ENCODE data around the gene BNIPL. TPM values are rescaled to one million over a fixed set of nuclear protein-coding genes. Genes with fewer than 3 reads are reported as not detected.

BNIPL gene
- total RNA-seq, 1 donor = under 0.01 TPM

- H3K4me1 ChIP-seq (ENCODE audit: insufficient read depth, low read length) = peaks cover 7% of the 10 kb centered on the region
- peak within 1 kb of the TSS; percentile 89 for H2AFZ ChIP-seq (ENCODE audit: low read length)
- H3K36me3 ChIP-seq (ENCODE audit: insufficient read depth, low read length) = peaks cover 13% of the 10 kb centered on the region
- peak within 1 kb of the TSS; percentile 97 for H3K27ac ChIP-seq (ENCODE audit: low read depth, low read length)
- no peaks in the 10 kb centered on the region for H3K9me3 ChIP-seq (ENCODE audit: low read depth, low read length)
- peak within 1 kb of the TSS; percentile 99 for H3K4me2 ChIP-seq (ENCODE audit: insufficient read depth, low read length)
- no peaks in the 10 kb centered on the region for H3K27me3 ChIP-seq (ENCODE audit: insufficient read depth, low read length)
- peak within 1 kb of the TSS; percentile 96 for H3K4me3 ChIP-seq (ENCODE audit: insufficient read depth, low read length)
- peak; percentile 96 for DNase-seq (ENCODE audit: insufficient read length, low spot score, missing footprints)
- H4K20me1 ChIP-seq (ENCODE audit: insufficient read depth, low read length) = no peaks in the 10 kb centered on the region
- TF ChIP-seq CTCF (IDR thresholded peaks at IDR 0.05; ENCODE audit: extremely low read depth, low read depth, low read length) = peak; percentile 61
- peaks cover 23% of the 10 kb centered on the region for H3K79me2 ChIP-seq (ENCODE audit: insufficient read depth, low read length)
Measured at GRCh38 chr1:151070474-151071276, 34.3 kb downstream of the BNIPL start, which contains the start of gene GABPB2. GABPB2 (plus strand) TSS chr1:151070761; CDS start chr1:151088190, 17,429 bp downstream.

GRCh38 chr1:151072224-151072623 is 35.8 kb downstream of the BNIPL start:
- Histone ChIP-seq H3K27me3 (ENCODE audit: insufficient read depth, low read length) (no peaks in the 10 kb centered on the region), H3K79me2 (ENCODE audit: insufficient read depth, low read length) (peaks cover 12% of the 10 kb centered on the region), H3K36me3 (ENCODE audit: insufficient read depth, low read length) (peaks cover 10% of the 10 kb centered on the region), H3K4me3 (ENCODE audit: insufficient read depth, low read length) (no peak overlapping the region), H3K4me2 (ENCODE audit: insufficient read depth, low read length) (peak overlapping the region; percentile 99), H3K27ac (ENCODE audit: low read depth, low read length) (no peak overlapping the region), H3K9me3 (ENCODE audit: low read depth, low read length) (no peaks in the 10 kb centered on the region), H3K4me1 (ENCODE audit: insufficient read depth, low read length) (peaks cover 7% of the 10 kb centered on the region), H2AFZ (ENCODE audit: low read length) (no peak overlapping the region), H4K20me1 (ENCODE audit: insufficient read depth, low read length) (no peaks in the 10 kb centered on the region)
- no peak for DNase-seq (ENCODE audit: insufficient read length, low spot score, missing footprints)
- no peak for TF ChIP-seq CTCF (IDR thresholded peaks at IDR 0.05; ENCODE audit: extremely low read depth, low read depth, low read length)

- no peak overlapping the region for H3K4me2 ChIP-seq (ENCODE audit: insufficient read depth, low read length)
- no peak for TF ChIP-seq CTCF (IDR thresholded peaks at IDR 0.05; ENCODE audit: extremely low read depth, low read depth, low read length)
- H3K36me3 ChIP-seq (ENCODE audit: insufficient read depth, low read length) = no peaks in the 10 kb centered on the region
- H2AFZ ChIP-seq (ENCODE audit: low read length) = no peak overlapping the region
- H3K27ac ChIP-seq (ENCODE audit: low read depth, low read length) = no peak overlapping the region
- no peaks in the 10 kb centered on the region for H3K79me2 ChIP-seq (ENCODE audit: insufficient read depth, low read length)
- H4K20me1 ChIP-seq (ENCODE audit: insufficient read depth, low read length) = no peaks in the 10 kb centered on the region
- no peak for DNase-seq (ENCODE audit: insufficient read length, low spot score, missing footprints)
- H3K4me3 ChIP-seq (ENCODE audit: insufficient read depth, low read length) = no peak overlapping the region
- no peaks in the 10 kb centered on the region for H3K9me3 ChIP-seq (ENCODE audit: low read depth, low read length)
- no peaks in the 10 kb centered on the region for H3K27me3 ChIP-seq (ENCODE audit: insufficient read depth, low read length)
- H3K4me1 ChIP-seq (ENCODE audit: insufficient read depth, low read length) = no peaks in the 10 kb centered on the region
Measured at GRCh38 chr1:151085953-151086559, 49.7 kb downstream of the BNIPL start.

Small RNAs within 50 kb of the gene (small RNA-seq; reads per million reads assigned to genes)
- 0.60 reads per million for gene RNU6-884P

Other genes starting within 250 kb of the BNIPL start
- 617 and 761 TPM in 2 replicates for gene CTSK, start 228.3 kb upstream of the BNIPL start, total RNA-seq
- gene ARNT, start 160.0 kb upstream of the BNIPL start, total RNA-seq = 61.9 and 63.3 TPM in 2 replicates
- not detected in 2 replicates for gene CTXND2, start 149.4 kb upstream of the BNIPL start, total RNA-seq
- 38.0 and 42.3 TPM in 2 replicates for gene SETDB1, start 110.2 kb upstream of the BNIPL start, total RNA-seq
- gene CERS2, start 61.8 kb upstream of the BNIPL start, total RNA-seq = 159 and 164 TPM in 2 replicates
- under 0.01 TPM in 2 replicates for gene ANXA9, start 54.3 kb upstream of the BNIPL start, total RNA-seq
- gene MINDY1, start 29.7 kb upstream of the BNIPL start, total RNA-seq = 17.1 and 18.1 TPM in 2 replicates
- 8.3 and 11.6 TPM in 2 replicates for gene PRUNE1, start 28.1 kb upstream of the BNIPL start, total RNA-seq
- gene C1orf56, start 11.2 kb downstream of the BNIPL start, total RNA-seq = 4.4 and 5.4 TPM in 2 replicates
- gene CDC42SE1, start 23.0 kb downstream of the BNIPL start, total RNA-seq = 44.8 and 49.6 TPM in 2 replicates
- 1.4 and 1.8 TPM in 2 replicates for gene MLLT11, start 23.8 kb downstream of the BNIPL start, total RNA-seq
- gene GABPB2, start 34.2 kb downstream of the BNIPL start, total RNA-seq = 15.6 and 16.3 TPM in 2 replicates
- gene SEMA6C, start 110.0 kb downstream of the BNIPL start, total RNA-seq = 1.5 and 2.2 TPM in 2 replicates
- not detected in 2 replicates for gene TNFAIP8L2, start 120.1 kb downstream of the BNIPL start, total RNA-seq
- gene LYSMD1, start 129.3 kb downstream of the BNIPL start, total RNA-seq = 10.6 and 12.7 TPM in 2 replicates
- gene SCNM1, start 129.6 kb downstream of the BNIPL start, total RNA-seq = 25.3 and 26.8 TPM in 2 replicates
- gene TMOD4, start 139.4 kb downstream of the BNIPL start, total RNA-seq = 0.36 TPM in 1 of 2 replicates, not detected in the other
- 34.7 and 35.1 TPM in 2 replicates for gene VPS72, start 153.6 kb downstream of the BNIPL start, total RNA-seq
- gene PIP5K1A, start 162.0 kb downstream of the BNIPL start, total RNA-seq = 64.5 and 67.7 TPM in 2 replicates
- 140 and 150 TPM in 2 replicates for gene PSMD4, start 218.1 kb downstream of the BNIPL start, total RNA-seq
- 15.9 and 16.5 TPM in 2 replicates for gene ZNF687, start 245.7 kb downstream of the BNIPL start, total RNA-seq

Data from osteoblast (primary cell).